ENCODE data around the gene CTCF.

The CTCF gene

GRCh38 chr16:67683767-67684166 lies 121.4 kb downstream of the CTCF start:
- no peak for DNase-seq
- Mint-ChIP-seq H3K4me3 (no peak overlapping the region), H3K27me3 (ENCODE audit: low read depth, poor library complexity) (peaks cover 2% of the 10 kb centered on the region), H3K9me3 (no peaks in the 10 kb centered on the region), H3K27ac (peak overlapping the region; percentile 19), H3K36me3 (ENCODE audit: low read depth) (peaks cover 24% of the 10 kb centered on the region), H3K4me1 (peaks cover under 1% of the 10 kb centered on the region)
- TF ChIP-seq CTCF (IDR thresholded peaks at IDR 0.05): no peak

GRCh38 chr16:67685388-67686112 lies 123.2 kb downstream of the CTCF start:
- no peak overlapping the region for H3K4me3 Mint-ChIP-seq
- peaks cover 27% of the 10 kb centered on the region for H3K36me3 Mint-ChIP-seq (ENCODE audit: low read depth)
- no peak for DNase-seq
- peak overlapping the region; percentile 58 for H3K27ac Mint-ChIP-seq
- H3K4me1 Mint-ChIP-seq: no peaks in the 10 kb centered on the region
- H3K27me3 Mint-ChIP-seq (ENCODE audit: low read depth, poor library complexity): peaks cover 2% of the 10 kb centered on the region
- TF ChIP-seq CTCF (IDR thresholded peaks at IDR 0.05): no peak
- H3K9me3 Mint-ChIP-seq: no peaks in the 10 kb centered on the region

All from nephron progenitor cell (in vitro differentiated cells).